Panc1 (cell line): ENCODE results near the gene TMEM242. TPM values are rescaled to one million over a fixed set of nuclear protein-coding genes. Genes with fewer than 3 reads are reported as not detected.

Experiments used
- ATAC-seq: fragments of 200-7000 bp; cut with Tn5 transposase; 2 replicates; pipeline ENCODE4 v1.9.1; 2020; ENCODE audit warnings: mild to moderate bottlenecking, moderate library complexity
- BruUV-seq: library from RNA; stranded (reverse); fragments of 400-500 nt; replicated peaks from 2 replicates; lab custom pipeline; 2021; lab: Mats Ljungman, UMichigan
- CTCF ChIA-PET: fragments of 300-600 bp; sonication (Branson Sonifier 250); formaldehyde crosslinking; loops from one replicate; lab custom pipeline; 2022; ENCODE audit warnings: antibody characterized with exemption; lab: Charles Lee
- POLR2A ChIA-PET: fragments of 300-600 bp; sonication (Branson Sonifier 250); formaldehyde crosslinking; loops from one replicate; lab custom pipeline; 2022; ENCODE audit warnings: antibody characterized with exemption; lab: Charles Lee
- DNase-seq: peaks from one replicate; pipeline ENCODE4 v3.0.0-alpha.2; 2010; ENCODE audit warnings: low read depth, low spot score
- H3K27ac ChIP-seq: 2 replicates; pipeline ENCODE4 v1.5.1; 2011; ENCODE audit warnings: mild to moderate bottlenecking, low read length, inconsistent platforms
- H3K27me3 ChIP-seq: fragments of 200-500 bp; sonication (Bioruptor generic); 2 replicates; pipeline ENCODE4 v1.6.0; 2014; ENCODE audit warnings: low read length, inconsistent platforms; ENCODE audit not compliant: control insufficient read depth, insufficient read depth
- H3K36me3 ChIP-seq: fragments of 200-500 bp; sonication (Bioruptor generic); 2 replicates; pipeline ENCODE4 v1.5.1; 2014; ENCODE audit warnings: inconsistent platforms, mild to moderate bottlenecking, low read length, moderate library complexity; ENCODE audit not compliant: control insufficient read depth, insufficient read depth
- H3K4me1 ChIP-seq: 2 replicates; pipeline ENCODE4 v1.5.1; 2011; ENCODE audit warnings: inconsistent platforms, mild to moderate bottlenecking, low read length, moderate library complexity; ENCODE audit not compliant: control insufficient read depth, insufficient read depth
- H3K4me3 ChIP-seq, 2 experiments: 2 replicates each; pipeline ENCODE4 v1.5.1; 2011 to 2012; ENCODE audit warnings: low read depth in 2 of 2, low read length in 2 of 2, mild to moderate bottlenecking in 2 of 2, inconsistent platforms in 1 of 2, moderate library complexity in 1 of 2
- H3K9me3 ChIP-seq: fragments of 200-500 bp; sonication (Bioruptor generic); 2 replicates; pipeline ENCODE4 v1.5.1; 2014; ENCODE audit warnings: low read depth, mild to moderate bottlenecking, inconsistent platforms, low read length, moderate library complexity; ENCODE audit not compliant: control insufficient read depth, insufficient read depth
- CTCF ChIP-seq: fragments of 450-650 bp; IDR thresholded peaks from 2 replicates; pipeline ENCODE4 v1.5.1; 2017; ENCODE audit warnings: mild to moderate bottlenecking
- POLR2AphosphoS5 ChIP-seq: IDR thresholded peaks from 2 replicates; pipeline ENCODE4 v1.6.1; 2012; ENCODE audit warnings: mild to moderate bottlenecking, low read depth, low read length, moderate library complexity
- REST ChIP-seq, 2 experiments: IDR thresholded peaks; 2 replicates each; pipeline ENCODE4 v1.6.1; 2011 to 2012; ENCODE audit warnings: low read depth in 2 of 2, control low read depth in 1 of 2, low read length in 1 of 2, mild to moderate bottlenecking in 1 of 2, moderate library complexity in 1 of 2; ENCODE audit not compliant: insufficient read depth in 1 of 2
- SIN3A ChIP-seq: IDR thresholded peaks from 2 replicates; pipeline ENCODE4 v1.6.1; 2012; ENCODE audit warnings: low read depth, mild to moderate bottlenecking, low read length, moderate library complexity, borderline replicate concordance; ENCODE audit not compliant: insufficient read depth
- TCF7L2 ChIP-seq: IDR thresholded peaks from 2 replicates; pipeline ENCODE4 v1.6.1; 2011; ENCODE audit warnings: mild to moderate bottlenecking, low read depth, low read length, inconsistent platforms
- in situ Hi-C: cut with HindIII; loops from 2 replicates; pipeline ENCODE4 v1.10.0; 2016; ENCODE audit warnings: low sequenced_read_pairs, low pct_unique_long_range_greater_than_20kb
- intact Hi-C: fragments of 100-400 bp; cut with micrococcal nuclease; formaldehyde crosslinking; loops from one replicate; pipeline ENCODE4 v1.10.0; 2022; ENCODE audit not compliant: unreplicated experiment
- total RNA-seq: library from RNA; stranded (reverse); gene quantifications from one replicate; pipeline ENCODE4 v1.2.1, GENCODE V29; 2021; ENCODE audit not compliant: unreplicated experiment

The TMEM242 gene
- total RNA-seq, 1 experiment from 2014 or later: 6.8 TPM

GRCh38 chr6:157266274-157267101 lies 56.8 kb downstream of the TMEM242 start:
- no peaks in the 10 kb centered on the region for H3K36me3 ChIP-seq
- BruUV-seq: no TSS peak
- H3K4me1 ChIP-seq: peaks cover 2% of the 10 kb centered on the region; the same call in 1 of the 2 replicates
- DNase-seq: no peak
- H3K27ac ChIP-seq: no peak overlapping the region
- ChIA-PET POLR2A (interaction anchor here (0.5 kb wide), 1 partner anchor 179 kb away, joined by 6 read pairs; no protein-coding TSS in a partner anchor), CTCF (no interaction called here)
- intact Hi-C loops: no loop called here
- in situ Hi-C loops: no loop called here
- TF ChIP-seq TCF7L2 (no peak), POLR2AphosphoS5 (no peak)
- no peaks in the 10 kb centered on the region for H3K9me3 ChIP-seq
- peak; percentile 25; the same call in 1 of the 2 replicates for ATAC-seq
- no peak overlapping the region for H3K4me3 ChIP-seq
- H3K27me3 ChIP-seq: no peaks in the 10 kb centered on the region

GRCh38 chr6:157265635-157266034 lies 57.7 kb downstream of the TMEM242 start:
- no peaks in the 10 kb centered on the region for H3K36me3 ChIP-seq
- H3K4me1 ChIP-seq: peaks cover 2% of the 10 kb centered on the region; the same call in 1 of the 2 replicates
- ChIA-PET POLR2A (no interaction called here), CTCF (no interaction called here)
- H3K9me3 ChIP-seq: no peaks in the 10 kb centered on the region
- no peak overlapping the region for H3K27ac ChIP-seq
- no peak overlapping the region for H3K4me3 ChIP-seq
- no peaks in the 10 kb centered on the region for H3K27me3 ChIP-seq
- DNase-seq (no peak), ATAC-seq (no peak)
- no TSS peak for BruUV-seq
- TF ChIP-seq POLR2AphosphoS5 (no peak), CTCF (no peak), REST (IDR thresholded peaks at IDR 0.05; ENCODE audit: insufficient read depth in 1 of 2, low read depth in 2 of 2, low read length in 1 of 2) (no peak), TCF7L2 (no peak), SIN3A (no peak)
- in situ Hi-C loops (no loop called here), intact Hi-C loops (no loop called here)

GRCh38 chr6:157265186-157265585 lies 58.1 kb downstream of the TMEM242 start:
- ChIA-PET POLR2A (no interaction called here), CTCF (no interaction called here)
- BruUV-seq: no TSS peak
- no peak for ATAC-seq
- Histone ChIP-seq H3K9me3 (no peaks in the 10 kb centered on the region), H3K27ac (no peak overlapping the region), H3K4me3 (no peak overlapping the region), H3K4me1 (peaks cover 2% of the 10 kb centered on the region; the same call in 1 of the 2 replicates), H3K27me3 (no peaks in the 10 kb centered on the region), H3K36me3 (no peaks in the 10 kb centered on the region)
- in situ Hi-C loops: no loop called here
- intact Hi-C loops: no loop called here
- DNase-seq: no peak
- TF ChIP-seq TCF7L2 (no peak), CTCF (no peak), POLR2AphosphoS5 (no peak), REST (IDR thresholded peaks at IDR 0.05; ENCODE audit: insufficient read depth in 1 of 2, low read depth in 2 of 2, low read length in 1 of 2) (no peak), SIN3A (no peak)
